ENCODE measurements around the gene SHISA5. TPM values are rescaled to one million over a fixed set of nuclear protein-coding genes. Genes with fewer than 3 reads are reported as not detected.
"Not testable (repeated sequence)": the region's sequence is repeated elsewhere in the genome, so short reads cannot be mapped to it uniquely, and the experiment has no call there.

The SHISA5 gene
- total and polyA plus RNA-seq, 2 experiments from 2014 or later: 192 to 369 TPM

GRCh38 chr3:48535578-48535977 lies 31.6 kb upstream of the SHISA5 start:
- Histone ChIP-seq H3K79me2 (no peaks in the 10 kb centered on the region), H2AFZ (no peak overlapping the region), H3K27ac (no peak overlapping the region), H3K4me3 (no peak overlapping the region), H4K20me1 (ENCODE audit: insufficient read depth, poor library complexity, severe bottlenecking) (no peaks in the 10 kb centered on the region), H3K4me1 (ENCODE audit: insufficient read depth) (no peaks in the 10 kb centered on the region), H3K9me2 (replicated peaks; ENCODE audit: insufficient read depth) (no peaks in the 10 kb centered on the region), H3K36me3 (replicated peaks; ENCODE audit: insufficient read depth, low read depth) (no peaks in the 10 kb centered on the region), H3K9me3 (ENCODE audit: low read depth) (no peaks in the 10 kb centered on the region), H3K27me3 (no peaks in the 10 kb centered on the region), H3K4me2 (no peak overlapping the region)
- DNase-seq (ENCODE audit: low spot score): no peak
- no peak for TF ChIP-seq CTCF (IDR thresholded peaks at IDR 0.05; ENCODE audit: poor library complexity)
- TF ChIP-seq EZH2phosphoT487 (IDR thresholded peaks at IDR 0.05; ENCODE audit: low read depth, severe bottlenecking, unreplicated experiment): no peak
- no peak for TF ChIP-seq EZH2 (IDR thresholded peaks at IDR 0.05; ENCODE audit: borderline replicate concordance)
- 98% methylated on average over 4 of the region's 4 CpGs for WGBS (ENCODE audit: low lambda C conversion rate, missing lambda C conversion rate)

- no peak overlapping the region for H3K4me2 ChIP-seq
- no peak for TF ChIP-seq EZH2phosphoT487 (IDR thresholded peaks at IDR 0.05; ENCODE audit: low read depth, severe bottlenecking, unreplicated experiment)
- no peak for TF ChIP-seq CTCF (IDR thresholded peaks at IDR 0.05; ENCODE audit: poor library complexity)
- no peak for TF ChIP-seq EZH2 (IDR thresholded peaks at IDR 0.05; ENCODE audit: borderline replicate concordance)
- DNase-seq (ENCODE audit: low spot score): no peak
- H3K4me3 ChIP-seq: no peak overlapping the region
- no peaks in the 10 kb centered on the region for H3K36me3 ChIP-seq (replicated peaks; ENCODE audit: insufficient read depth, low read depth)
- no peaks in the 10 kb centered on the region for H3K9me3 ChIP-seq (ENCODE audit: low read depth)
- no peak overlapping the region for H2AFZ ChIP-seq
- WGBS (ENCODE audit: low lambda C conversion rate, missing lambda C conversion rate): 76% methylated on average over 2 of the region's 2 CpGs
- H3K27me3 ChIP-seq: no peaks in the 10 kb centered on the region
- no peaks in the 10 kb centered on the region for H3K9me2 ChIP-seq (replicated peaks; ENCODE audit: insufficient read depth)
- no peak overlapping the region for H3K27ac ChIP-seq
- H4K20me1 ChIP-seq (ENCODE audit: insufficient read depth, poor library complexity, severe bottlenecking): no peaks in the 10 kb centered on the region
- no peaks in the 10 kb centered on the region for H3K79me2 ChIP-seq
- no peaks in the 10 kb centered on the region for H3K4me1 ChIP-seq (ENCODE audit: insufficient read depth)
Measured at GRCh38 chr3:48532977-48533337, 29.0 kb upstream of the SHISA5 start.

GRCh38 chr3:48532271-48532976 lies 28.4 kb upstream of the SHISA5 start:
- Histone ChIP-seq H3K79me2 (no peaks in the 10 kb centered on the region), H4K20me1 (ENCODE audit: insufficient read depth, poor library complexity, severe bottlenecking) (no peaks in the 10 kb centered on the region), H3K27me3 (no peaks in the 10 kb centered on the region), H3K9me3 (ENCODE audit: low read depth) (no peaks in the 10 kb centered on the region), H3K4me2 (no peak overlapping the region), H3K4me3 (no peak overlapping the region), H2AFZ (no peak overlapping the region), H3K27ac (no peak overlapping the region), H3K36me3 (replicated peaks; ENCODE audit: insufficient read depth, low read depth) (no peaks in the 10 kb centered on the region), H3K9me2 (replicated peaks; ENCODE audit: insufficient read depth) (no peaks in the 10 kb centered on the region), H3K4me1 (ENCODE audit: insufficient read depth) (no peaks in the 10 kb centered on the region)
- WGBS (ENCODE audit: low lambda C conversion rate, missing lambda C conversion rate): 96% methylated on average over 6 of the region's 6 CpGs
- no peak for TF ChIP-seq EZH2 (IDR thresholded peaks at IDR 0.05; ENCODE audit: borderline replicate concordance)
- TF ChIP-seq CTCF (IDR thresholded peaks at IDR 0.05; ENCODE audit: poor library complexity): no peak
- no peak for TF ChIP-seq EZH2phosphoT487 (IDR thresholded peaks at IDR 0.05; ENCODE audit: low read depth, severe bottlenecking, unreplicated experiment)
- DNase-seq (ENCODE audit: low spot score): no peak

GRCh38 chr3:48530701-48531100 lies 26.7 kb upstream of the SHISA5 start:
- H3K9me2 ChIP-seq (replicated peaks; ENCODE audit: insufficient read depth); H3K4me3 ChIP-seq; DNase-seq (ENCODE audit: low spot score); H3K4me1 ChIP-seq (ENCODE audit: insufficient read depth); H3K9me3 ChIP-seq (ENCODE audit: low read depth); H4K20me1 ChIP-seq (ENCODE audit: insufficient read depth, poor library complexity, severe bottlenecking); H3K4me2 ChIP-seq; H3K36me3 ChIP-seq (replicated peaks; ENCODE audit: insufficient read depth, low read depth); H2AFZ ChIP-seq; H3K27me3 ChIP-seq; H3K79me2 ChIP-seq; H3K27ac ChIP-seq: not testable (repeated sequence)
- 100% methylated on average over 4 of the region's 4 CpGs for WGBS (ENCODE audit: low lambda C conversion rate, missing lambda C conversion rate)
